ENCODE measurements around the gene NGFR. TPM values are rescaled to one million over a fixed set of nuclear protein-coding genes. Genes with fewer than 3 reads are reported as not detected.

The NGFR gene
- total RNA-seq, 1 donor from 2014 or later, result 20.4 TPM

DNA sequence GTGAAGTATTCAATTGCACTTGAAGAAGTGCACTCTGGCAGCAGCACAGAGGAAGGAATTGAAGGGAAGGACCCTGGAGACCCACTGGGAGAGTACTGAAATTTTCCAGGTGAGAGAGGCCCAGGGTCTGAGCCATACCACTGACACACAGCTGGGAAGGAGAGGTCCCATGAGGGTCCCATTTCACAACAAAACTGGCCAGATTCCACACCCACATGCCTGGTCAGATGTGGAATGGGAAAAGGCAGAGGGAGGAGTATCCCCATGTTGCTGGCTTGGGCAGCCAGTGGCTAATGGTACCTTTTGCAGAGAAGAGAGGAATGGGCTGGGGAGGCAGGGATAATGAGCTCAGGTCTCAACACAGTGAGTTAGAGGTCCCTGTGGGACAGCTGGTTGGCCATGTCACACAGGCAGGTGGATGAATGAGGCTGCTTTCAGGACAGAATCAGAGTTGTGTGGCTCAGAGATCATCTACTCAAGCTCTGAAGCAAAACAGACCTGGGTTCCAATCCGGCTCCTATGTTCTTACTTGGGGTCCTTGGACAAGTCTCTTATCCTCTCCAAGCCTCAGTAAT, 26.2 kb upstream of the NGFR start:
- H3K4me3 ChIP-seq (ENCODE audit: low read length in 3 of 3), result no peak overlapping the region
- no peak overlapping the region for H3K9ac ChIP-seq (ENCODE audit: low read depth in 1 of 3, low read length in 3 of 3)
- peaks cover 17 to 33% (median 27%) of the 10 kb centered on the region in 3 donors for H3K4me1 ChIP-seq (ENCODE audit: control insufficient read depth in 3 of 3, insufficient read depth in 3 of 3, low read length in 3 of 3)
- H3K27ac ChIP-seq (ENCODE audit: low read depth, low read length), result no peak overlapping the region
- H3K36me3 ChIP-seq (ENCODE audit: control insufficient read depth in 3 of 3, insufficient read depth in 3 of 3, low read length in 3 of 3), result no peaks in the 10 kb centered on the region
- peaks cover 0 to 5% (median 0%) of the 10 kb centered on the region in 3 donors for H3K9me3 ChIP-seq (ENCODE audit: control insufficient read depth in 3 of 3, low read length in 3 of 3)
- peaks cover 0 to 6% (median 0%) of the 10 kb centered on the region in 3 donors for H3K27me3 ChIP-seq (ENCODE audit: control insufficient read depth in 3 of 3, insufficient read depth in 3 of 3, low read length in 3 of 3)

DNA sequence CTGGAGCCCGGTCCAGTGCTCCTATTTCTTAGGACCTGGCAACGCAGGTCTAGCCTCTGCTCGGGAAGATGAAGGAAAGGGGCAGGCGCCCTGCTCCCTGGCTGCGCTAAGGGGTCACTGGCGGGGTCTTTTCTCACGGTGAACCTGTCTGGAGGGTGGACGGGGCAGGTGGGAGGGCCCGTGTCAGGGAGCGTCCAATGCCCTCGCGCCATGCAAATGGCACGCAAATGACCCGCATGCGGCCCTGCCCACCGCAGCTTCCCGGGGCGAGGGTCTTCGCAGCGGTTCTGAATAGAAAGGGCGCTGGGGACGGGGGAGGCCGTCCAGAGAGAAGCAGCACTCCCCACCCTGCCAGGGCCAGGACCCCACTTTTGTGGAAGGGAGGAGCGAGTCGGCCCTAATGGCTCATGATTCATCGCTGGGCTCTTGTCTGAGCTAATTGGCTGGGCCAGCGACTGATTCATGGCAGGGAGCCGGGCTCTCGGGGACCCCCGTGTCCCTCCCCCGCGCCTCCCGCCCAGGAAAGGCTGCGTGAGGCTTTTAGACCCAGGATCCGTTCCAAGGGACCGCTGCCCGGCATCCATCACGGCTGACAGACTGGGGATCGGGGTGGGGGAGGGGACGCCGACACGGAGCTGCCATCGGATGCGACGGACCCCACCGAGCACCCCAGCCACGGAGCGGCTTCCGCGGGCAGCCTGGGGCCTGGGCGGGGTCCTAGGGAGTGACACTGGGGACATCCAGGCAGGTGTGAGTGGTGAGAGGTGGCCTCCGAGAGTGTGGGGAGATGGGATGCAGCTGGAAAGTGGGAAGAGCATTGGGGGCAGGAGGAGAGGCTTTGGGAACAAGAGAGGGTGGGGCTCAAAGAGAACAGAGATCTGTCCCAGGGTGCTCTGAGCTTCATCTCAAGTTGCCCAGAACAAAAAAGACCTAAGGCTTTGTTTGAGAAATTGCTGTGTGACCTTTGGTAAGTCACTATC, 25.0 kb upstream of the NGFR start:
- no peak overlapping the region for H3K27ac ChIP-seq (ENCODE audit: low read depth, low read length)
- H3K4me1 ChIP-seq (ENCODE audit: control insufficient read depth in 3 of 3, insufficient read depth in 3 of 3, low read length in 3 of 3), result peaks cover 17 to 33% (median 27%) of the 10 kb centered on the region in 3 donors
- H3K36me3 ChIP-seq (ENCODE audit: control insufficient read depth in 3 of 3, insufficient read depth in 3 of 3, low read length in 3 of 3), result no peaks in the 10 kb centered on the region
- no peak overlapping the region for H3K9ac ChIP-seq (ENCODE audit: low read depth in 1 of 3, low read length in 3 of 3)
- no peaks in the 10 kb centered on the region for H3K9me3 ChIP-seq (ENCODE audit: control insufficient read depth in 3 of 3, low read length in 3 of 3)
- H3K4me3 ChIP-seq (ENCODE audit: low read length in 3 of 3), result peak overlapping the region in 1 of 3 donors; percentile 22
- H3K27me3 ChIP-seq (ENCODE audit: control insufficient read depth in 3 of 3, insufficient read depth in 3 of 3, low read length in 3 of 3), result peaks cover 0 to 6% (median 0%) of the 10 kb centered on the region in 3 donors

DNA sequence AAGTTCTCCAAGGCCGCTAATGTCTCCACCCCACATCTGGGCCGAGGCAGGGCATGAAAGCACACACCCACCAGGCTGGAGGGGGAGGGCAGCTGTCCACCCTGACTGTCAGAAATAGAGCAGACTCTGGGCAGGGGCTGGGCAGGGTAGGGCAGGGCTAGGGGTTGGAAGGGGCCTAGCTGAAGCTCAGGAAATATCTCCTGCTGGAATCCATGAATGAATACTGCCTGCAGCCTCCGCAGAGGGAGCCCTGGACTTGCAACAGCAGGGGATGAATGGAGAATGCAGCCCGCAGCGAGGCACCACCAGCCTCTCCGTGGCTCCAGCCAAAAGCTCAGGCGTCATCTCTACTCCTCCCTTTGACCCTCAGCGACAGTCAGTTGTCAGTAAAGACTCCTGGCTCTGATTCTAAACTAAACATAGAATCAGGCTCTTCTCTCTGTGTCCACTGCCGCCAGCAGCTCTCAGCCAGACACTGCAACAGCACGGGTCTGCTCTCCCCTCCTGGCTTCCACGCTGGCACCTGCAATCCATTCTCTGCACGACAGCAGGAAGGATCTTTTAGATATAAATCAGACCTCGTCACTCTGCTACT, 23.9 kb upstream of the NGFR start:
- no peaks in the 10 kb centered on the region for H3K9me3 ChIP-seq (ENCODE audit: control insufficient read depth in 3 of 3, low read length in 3 of 3)
- H3K4me3 ChIP-seq (ENCODE audit: low read length in 3 of 3), result peak overlapping the region; percentile 7 to 47 (median 41)
- H3K4me1 ChIP-seq (ENCODE audit: control insufficient read depth in 3 of 3, insufficient read depth in 3 of 3, low read length in 3 of 3), result peaks cover 17 to 33% (median 27%) of the 10 kb centered on the region in 3 donors
- H3K36me3 ChIP-seq (ENCODE audit: control insufficient read depth in 3 of 3, insufficient read depth in 3 of 3, low read length in 3 of 3), result no peaks in the 10 kb centered on the region
- peak overlapping the region; percentile 42 for H3K27ac ChIP-seq (ENCODE audit: low read depth, low read length)
- peaks cover 0 to 11% (median 0%) of the 10 kb centered on the region in 3 donors for H3K27me3 ChIP-seq (ENCODE audit: control insufficient read depth in 3 of 3, insufficient read depth in 3 of 3, low read length in 3 of 3)
- H3K9ac ChIP-seq (ENCODE audit: low read depth in 1 of 3, low read length in 3 of 3), result peak overlapping the region; percentile 25 to 77 (median 75)

GRCh38 chr17:49471769-49472168, 23.3 kb upstream of the NGFR start:
- H3K4me1 ChIP-seq (ENCODE audit: control insufficient read depth in 3 of 3, insufficient read depth in 3 of 3, low read length in 3 of 3), result peaks cover 17 to 33% (median 27%) of the 10 kb centered on the region in 3 donors
- H3K9ac ChIP-seq (ENCODE audit: low read depth in 1 of 3, low read length in 3 of 3), result peak overlapping the region; percentile 2 to 77 (median 75)
- H3K27ac ChIP-seq (ENCODE audit: low read depth, low read length), result peak overlapping the region; percentile 42
- H3K9me3 ChIP-seq (ENCODE audit: control insufficient read depth in 3 of 3, low read length in 3 of 3), result no peaks in the 10 kb centered on the region
- peak overlapping the region in 2 of 3 donors; percentile 41 to 47 for H3K4me3 ChIP-seq (ENCODE audit: low read length in 3 of 3)
- H3K27me3 ChIP-seq (ENCODE audit: control insufficient read depth in 3 of 3, insufficient read depth in 3 of 3, low read length in 3 of 3), result peaks cover 0 to 11% (median 0%) of the 10 kb centered on the region in 3 donors
- H3K36me3 ChIP-seq (ENCODE audit: control insufficient read depth in 3 of 3, insufficient read depth in 3 of 3, low read length in 3 of 3), result no peaks in the 10 kb centered on the region

- H3K9ac ChIP-seq (ENCODE audit: low read depth in 1 of 3, low read length in 3 of 3), result peak overlapping the region in 1 of 3 donors; percentile 8
- H3K27ac ChIP-seq (ENCODE audit: low read depth, low read length), result no peak overlapping the region
- H3K4me1 ChIP-seq (ENCODE audit: control insufficient read depth in 3 of 3, insufficient read depth in 3 of 3, low read length in 3 of 3), result peaks cover 17 to 33% (median 27%) of the 10 kb centered on the region in 3 donors
- no peaks in the 10 kb centered on the region for H3K9me3 ChIP-seq (ENCODE audit: control insufficient read depth in 3 of 3, low read length in 3 of 3)
- H3K27me3 ChIP-seq (ENCODE audit: control insufficient read depth in 3 of 3, insufficient read depth in 3 of 3, low read length in 3 of 3), result peaks cover 5 to 14% (median 7%) of the 10 kb centered on the region in 3 donors
- no peak overlapping the region for H3K4me3 ChIP-seq (ENCODE audit: low read length in 3 of 3)
- H3K36me3 ChIP-seq (ENCODE audit: control insufficient read depth in 3 of 3, insufficient read depth in 3 of 3, low read length in 3 of 3), result no peaks in the 10 kb centered on the region
Observed at GRCh38 chr17:49472527-49472926, 22.6 kb upstream of the NGFR start.

DNA sequence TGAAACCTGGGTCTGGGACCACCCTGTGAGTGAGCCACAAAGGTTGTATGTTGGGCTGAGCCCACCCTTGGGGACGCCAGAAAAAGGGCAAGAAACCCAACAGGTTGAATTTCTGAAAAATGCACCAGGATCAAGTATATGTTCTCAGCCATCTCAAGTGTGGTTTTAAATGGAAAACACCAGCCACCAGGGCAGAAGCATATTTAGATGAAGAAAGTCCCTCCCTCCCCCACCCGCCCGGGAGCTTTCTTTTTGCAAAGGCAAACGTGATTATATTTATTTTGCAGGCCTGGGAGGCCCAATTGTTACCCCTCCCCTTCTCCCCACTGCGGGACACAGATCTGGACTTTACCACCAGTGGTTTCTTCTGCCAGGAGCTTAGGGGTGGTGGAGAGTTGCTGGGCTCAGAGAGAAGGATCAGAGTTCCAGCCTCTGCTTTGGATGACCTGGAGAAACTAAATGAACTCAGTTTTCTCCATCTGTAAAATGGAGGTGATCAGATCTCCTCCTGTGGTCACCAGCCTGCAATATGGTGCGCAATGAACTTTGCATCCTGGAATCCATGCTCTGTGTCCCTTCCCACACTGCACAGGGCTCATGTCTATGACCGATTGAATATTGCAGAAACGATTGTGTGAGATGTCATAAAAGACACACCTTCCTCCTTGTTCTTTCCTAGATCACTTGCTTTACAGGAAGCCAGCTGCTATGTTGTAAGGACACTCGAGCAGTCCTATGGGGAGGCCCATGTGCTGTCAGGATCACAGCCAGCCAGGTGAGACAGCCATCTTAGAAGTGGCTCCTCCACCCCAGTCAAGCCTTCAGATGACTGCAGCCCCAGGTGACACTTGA, 21.0 kb upstream of the NGFR start:
- Histone ChIP-seq H3K36me3 (ENCODE audit: control insufficient read depth in 3 of 3, insufficient read depth in 3 of 3, low read length in 3 of 3) (no peaks in the 10 kb centered on the region), H3K4me3 (ENCODE audit: low read length in 3 of 3) (no peak overlapping the region), H3K27ac (ENCODE audit: low read depth, low read length) (no peak overlapping the region), H3K4me1 (ENCODE audit: control insufficient read depth in 3 of 3, insufficient read depth in 3 of 3, low read length in 3 of 3) (peaks cover 17 to 33% (median 27%) of the 10 kb centered on the region in 3 donors), H3K9ac (ENCODE audit: low read depth in 1 of 3, low read length in 3 of 3) (no peak overlapping the region), H3K27me3 (ENCODE audit: control insufficient read depth in 3 of 3, insufficient read depth in 3 of 3, low read length in 3 of 3) (peaks cover 10 to 25% (median 17%) of the 10 kb centered on the region in 3 donors), H3K9me3 (ENCODE audit: control insufficient read depth in 3 of 3, low read length in 3 of 3) (no peaks in the 10 kb centered on the region)

DNA sequence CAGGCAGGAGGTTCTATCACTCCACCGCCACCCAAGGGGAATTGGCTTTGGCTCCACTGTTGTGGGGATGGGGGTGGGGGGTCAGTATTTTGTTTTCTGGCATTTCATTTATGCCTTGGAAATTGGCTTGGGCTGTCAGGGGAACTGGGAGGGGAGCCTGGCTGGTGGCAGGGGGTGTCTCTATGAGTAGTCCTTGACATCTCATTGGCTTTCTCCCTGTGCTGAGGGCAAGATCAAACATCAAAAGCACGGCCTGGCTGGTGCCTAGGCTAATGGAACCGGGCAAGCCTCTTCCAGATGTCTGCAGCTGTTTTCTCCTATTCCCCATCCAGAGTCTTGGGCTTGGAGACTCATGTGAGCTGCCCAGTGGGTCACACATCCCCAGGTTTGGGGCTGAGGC, 17.4 kb upstream of the NGFR start:
- Histone ChIP-seq H3K4me1 (ENCODE audit: control insufficient read depth in 3 of 3, insufficient read depth in 3 of 3, low read length in 3 of 3) (no peaks in the 10 kb centered on the region), H3K27me3 (ENCODE audit: control insufficient read depth in 3 of 3, insufficient read depth in 3 of 3, low read length in 3 of 3) (peaks cover 10 to 39% (median 23%) of the 10 kb centered on the region in 3 donors), H3K9ac (ENCODE audit: low read depth in 1 of 3, low read length in 3 of 3) (no peak overlapping the region), H3K9me3 (ENCODE audit: control insufficient read depth in 3 of 3, low read length in 3 of 3) (no peaks in the 10 kb centered on the region), H3K27ac (ENCODE audit: low read depth, low read length) (no peak overlapping the region), H3K4me3 (ENCODE audit: low read length in 3 of 3) (no peak overlapping the region), H3K36me3 (ENCODE audit: control insufficient read depth in 3 of 3, insufficient read depth in 3 of 3, low read length in 3 of 3) (no peaks in the 10 kb centered on the region)

DNA sequence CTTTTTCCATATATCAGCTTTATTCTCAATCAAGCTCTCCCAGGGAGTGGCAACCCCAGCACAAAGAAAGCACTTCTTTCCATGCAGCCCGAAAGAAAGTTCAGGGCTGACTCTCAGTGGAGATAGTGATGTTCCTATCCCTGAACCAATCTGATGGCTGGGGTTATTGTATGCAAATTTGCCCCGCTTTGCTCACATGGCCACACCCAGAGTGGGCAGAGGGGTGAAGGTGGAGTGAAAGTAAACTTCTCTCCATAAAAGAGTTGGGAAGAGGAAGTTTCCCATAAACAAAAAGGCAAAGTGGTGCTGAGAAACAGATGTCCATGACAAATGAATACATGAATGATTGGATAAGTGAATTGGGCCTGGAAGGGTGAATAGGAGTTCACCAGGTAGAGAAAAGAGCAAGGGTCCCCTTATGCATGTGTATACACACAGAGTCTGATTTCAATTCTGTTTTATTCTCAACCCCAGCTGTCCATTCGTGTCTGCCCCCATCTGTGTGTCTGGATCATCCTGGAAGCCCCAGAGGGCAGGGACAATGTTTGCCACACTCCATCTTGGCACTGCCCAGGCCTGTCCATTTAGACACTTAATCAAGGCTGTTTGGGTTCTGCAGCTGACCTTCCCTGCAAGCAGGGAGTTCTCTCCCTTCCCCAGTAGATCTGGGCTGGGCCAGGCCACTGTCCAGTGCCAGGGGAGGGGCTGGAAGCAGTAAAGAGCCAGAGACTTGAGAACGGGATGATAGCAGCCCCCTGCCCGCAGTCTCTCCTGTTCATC, 14.1 kb upstream of the NGFR start:
- H3K36me3 ChIP-seq (ENCODE audit: control insufficient read depth in 3 of 3, insufficient read depth in 3 of 3, low read length in 3 of 3), result no peaks in the 10 kb centered on the region
- H3K4me3 ChIP-seq (ENCODE audit: low read length in 3 of 3), result no peak overlapping the region
- no peaks in the 10 kb centered on the region for H3K4me1 ChIP-seq (ENCODE audit: control insufficient read depth in 3 of 3, insufficient read depth in 3 of 3, low read length in 3 of 3)
- H3K9me3 ChIP-seq (ENCODE audit: control insufficient read depth in 3 of 3, low read length in 3 of 3), result no peaks in the 10 kb centered on the region
- H3K27ac ChIP-seq (ENCODE audit: low read depth, low read length), result no peak overlapping the region
- H3K9ac ChIP-seq (ENCODE audit: low read depth in 1 of 3, low read length in 3 of 3), result no peak overlapping the region
- H3K27me3 ChIP-seq (ENCODE audit: control insufficient read depth in 3 of 3, insufficient read depth in 3 of 3, low read length in 3 of 3), result peaks cover 26 to 53% (median 45%) of the 10 kb centered on the region in 3 donors
